HepG2 (cell line): ENCODE data around the gene LARP1. TPM values are rescaled to one million over a fixed set of nuclear protein-coding genes. Genes with fewer than 3 reads are reported as not detected.

ENCODE experiments used
- ATM ChIP-seq: fragments of 450-650 bp; IDR thresholded peaks from 2 replicates; pipeline ENCODE4 v1.7.1; 2017; ENCODE audit warnings: mild to moderate bottlenecking, borderline replicate concordance
- CEBPG ChIP-seq: IDR thresholded peaks from 2 replicates; pipeline ENCODE4 v1.6.1; 2016
- FLYWCH1 ChIP-seq: sonication (generic); formaldehyde crosslinking; IDR thresholded peaks from 2 replicates; pipeline ENCODE4 v1.8.1; 2023; ENCODE audit warnings: mild to moderate bottlenecking, missing genetic modification reagents
- FOXK2 ChIP-seq: fragments of 450-650 bp; IDR thresholded peaks from 2 replicates; pipeline ENCODE4 v1.6.1; 2016
- GZF1 ChIP-seq: sonication (generic); formaldehyde crosslinking; IDR thresholded peaks from 2 replicates; pipeline ENCODE4 v1.5.1; 2020; ENCODE audit warnings: mild to moderate bottlenecking, missing genetic modification reagents
- HINFP ChIP-seq: sonication (generic); formaldehyde crosslinking; IDR thresholded peaks from 2 replicates; pipeline ENCODE4 v1.4.0; 2020; ENCODE audit warnings: low read depth, mild to moderate bottlenecking, missing genetic modification reagents
- HMGA1 ChIP-seq: sonication (generic); formaldehyde crosslinking; conservative IDR thresholded peaks from 2 replicates; pipeline ENCODE4 v1.4.0; 2020; ENCODE audit warnings: missing genetic modification reagents
- KMT2B ChIP-seq: IDR thresholded peaks from 2 replicates; pipeline ENCODE4 v1.6.1; 2016; ENCODE audit warnings: missing genetic modification reagents, missing compliant biosample characterization
- MAFF ChIP-seq: IDR thresholded peaks from 2 replicates; pipeline ENCODE4 v1.6.1; 2011; ENCODE audit warnings: low read depth, low read length, improper control_type of control experiment
- NR2F1 ChIP-seq, 2 experiments: fragments of 450-650 bp in 1 of 2; formaldehyde crosslinking in 1 of 2; IDR thresholded peaks; 2 replicates each; pipeline versions ENCODE4 v1.5.0 to v1.6.1; 2016 to 2020; ENCODE audit warnings: mild to moderate bottlenecking in 1 of 2, missing compliant biosample characterization in 1 of 2, missing genetic modification reagents in 1 of 2, moderate library complexity in 1 of 2
- SOX5 ChIP-seq: IDR thresholded peaks from 2 replicates; pipeline ENCODE4 v1.6.1; 2016; ENCODE audit warnings: borderline replicate concordance
- SPEN ChIP-seq: sonication (generic); formaldehyde crosslinking; IDR thresholded peaks from 2 replicates; pipeline ENCODE4 v1.5.1; 2020; ENCODE audit warnings: low read depth, mild to moderate bottlenecking, missing genetic modification reagents
- TBL1XR1 ChIP-seq: fragments of 150-350 bp; IDR thresholded peaks from 2 replicates; pipeline ENCODE4 v1.6.1; 2014; ENCODE audit warnings: borderline replicate concordance, low read length; ENCODE audit not compliant: partially characterized antibody
- ZBTB46 ChIP-seq: sonication (generic); formaldehyde crosslinking; IDR thresholded peaks from 2 replicates; pipeline ENCODE4 v1.4.0; 2020; ENCODE audit warnings: mild to moderate bottlenecking, missing genetic modification reagents, borderline replicate concordance
- ZMAT5 ChIP-seq: sonication (generic); formaldehyde crosslinking; IDR thresholded peaks from 2 replicates; pipeline ENCODE4 v1.5.0; 2020; ENCODE audit warnings: mild to moderate bottlenecking, low read depth, missing genetic modification reagents, borderline replicate concordance
- ZNF17 ChIP-seq: sonication (generic); formaldehyde crosslinking; IDR thresholded peaks from 2 replicates; pipeline ENCODE4 v1.5.0; 2020; ENCODE audit warnings: mild to moderate bottlenecking, missing genetic modification reagents
- ZNF414 ChIP-seq: sonication (generic); formaldehyde crosslinking; IDR thresholded peaks from 2 replicates; pipeline ENCODE4 v1.5.0; 2020; ENCODE audit warnings: missing genetic modification reagents
- ZNF451 ChIP-seq: sonication (generic); formaldehyde crosslinking; IDR thresholded peaks from 2 replicates; pipeline ENCODE4 v1.5.0; 2020; ENCODE audit warnings: mild to moderate bottlenecking, missing genetic modification reagents
- ZNF510 ChIP-seq: sonication (generic); formaldehyde crosslinking; IDR thresholded peaks from 2 replicates; pipeline ENCODE4 v1.4.0; 2020; ENCODE audit warnings: low read depth, mild to moderate bottlenecking, missing genetic modification reagents
- ZNF512 ChIP-seq: sonication (generic); formaldehyde crosslinking; IDR thresholded peaks from 2 replicates; pipeline ENCODE4 v1.4.0; 2020; ENCODE audit warnings: mild to moderate bottlenecking, missing genetic modification reagents
- ZNF562 ChIP-seq: sonication (generic); formaldehyde crosslinking; IDR thresholded peaks from 2 replicates; pipeline ENCODE4 v1.8.0; 2022; ENCODE audit warnings: missing genetic modification reagents, borderline replicate concordance
- ZNF639 ChIP-seq: conservative IDR thresholded peaks from 2 replicates; pipeline ENCODE4 v1.6.1; 2018; ENCODE audit warnings: missing genetic modification reagents
- ZSCAN22 ChIP-seq: sonication (generic); formaldehyde crosslinking; IDR thresholded peaks from 2 replicates; pipeline ENCODE4 v1.4.0; 2020; ENCODE audit warnings: mild to moderate bottlenecking, missing genetic modification reagents
- ZSCAN25 ChIP-seq: sonication (generic); formaldehyde crosslinking; IDR thresholded peaks from 2 replicates; pipeline ENCODE4 v1.8.0; 2022; ENCODE audit warnings: mild to moderate bottlenecking, missing genetic modification reagents
- polyA plus RNA-seq, 8 experiments: library from polyadenylated mRNA; depleted of rRNA in 3 of 8; stranded (reverse) in 7 of 8; unstranded in 1 of 8; fragments of >200 nt; fragmentation: Illumina TruSeq in 4 of 8; extraction: Trizol in 4 of 8; gene quantifications; 2 replicates each; pipeline versions ENCODE4 v1.2.1 to v1.2.3, GENCODE V29; 2011 to 2016; ENCODE audit warnings: low read depth in 4 of 8, missing spikeins in 1 of 8, mixed read lengths in 1 of 8; ENCODE audit not compliant: insufficient read depth in 1 of 8
- total RNA-seq, 5 experiments: library from RNA; depleted of rRNA; stranded (reverse); fragments of >200 nt; fragmentation: Illumina TruSeq; extraction: Trizol; gene quantifications; 2 replicates each; pipeline ENCODE4 v1.2.3, GENCODE V29; 2016; ENCODE audit warnings: low read depth in 1 of 5

LARP1 gene
- total and polyA plus RNA-seq, 2 of the 13 experiments (the other 11 are each of a cell fraction or from before 2014, with no cell fraction given) = 45.2 to 61.4 TPM

GRCh38 chr5:154857530-154858296 lies 102.5 kb downstream of the LARP1 start (continued):
- TF ChIP-seq ZNF639 (CRISPR knock-in tag) (no peak), GZF1 (CRISPR knock-in tag) (no peak), ZNF451 (CRISPR knock-in tag) (no peak), ZSCAN22 (CRISPR knock-in tag) (no peak), ZSCAN25 (peak; percentile 3; the same call in 1 of the 2 replicates), SPEN (CRISPR knock-in tag) (no peak), ZNF562 (CRISPR knock-in tag) (no peak), TBL1XR1 (no peak), FLYWCH1 (CRISPR knock-in tag) (peak; percentile 76; the same call in 1 of the 2 replicates), ZBTB46 (CRISPR knock-in tag) (no peak), HMGA1 (CRISPR knock-in tag) (no peak), ZNF414 (CRISPR knock-in tag) (peak; percentile 8), HINFP (no peak), ZNF17 (CRISPR knock-in tag) (no peak), ZMAT5 (CRISPR knock-in tag) (no peak), ZNF510 (CRISPR knock-in tag) (no peak), FOXK2 (no peak), KMT2B (CRISPR knock-in tag) (peak; percentile 58; the same call in 1 of the 2 replicates), MAFF (no peak), SOX5 (CRISPR knock-in tag) (peak; percentile 25), ATM (no peak), CEBPG (CRISPR knock-in tag) (no peak), NR2F1 (CRISPR knock-in tag; IDR thresholded peaks at IDR 0.05) (no peak), ZNF512 (no peak)
